ENCODE results near the gene BRSK2. TPM values are rescaled to one million over a fixed set of nuclear protein-coding genes. Genes with fewer than 3 reads are reported as not detected.

Gene BRSK2
- total RNA-seq, 1 donor, result 0.36 TPM

DNA sequence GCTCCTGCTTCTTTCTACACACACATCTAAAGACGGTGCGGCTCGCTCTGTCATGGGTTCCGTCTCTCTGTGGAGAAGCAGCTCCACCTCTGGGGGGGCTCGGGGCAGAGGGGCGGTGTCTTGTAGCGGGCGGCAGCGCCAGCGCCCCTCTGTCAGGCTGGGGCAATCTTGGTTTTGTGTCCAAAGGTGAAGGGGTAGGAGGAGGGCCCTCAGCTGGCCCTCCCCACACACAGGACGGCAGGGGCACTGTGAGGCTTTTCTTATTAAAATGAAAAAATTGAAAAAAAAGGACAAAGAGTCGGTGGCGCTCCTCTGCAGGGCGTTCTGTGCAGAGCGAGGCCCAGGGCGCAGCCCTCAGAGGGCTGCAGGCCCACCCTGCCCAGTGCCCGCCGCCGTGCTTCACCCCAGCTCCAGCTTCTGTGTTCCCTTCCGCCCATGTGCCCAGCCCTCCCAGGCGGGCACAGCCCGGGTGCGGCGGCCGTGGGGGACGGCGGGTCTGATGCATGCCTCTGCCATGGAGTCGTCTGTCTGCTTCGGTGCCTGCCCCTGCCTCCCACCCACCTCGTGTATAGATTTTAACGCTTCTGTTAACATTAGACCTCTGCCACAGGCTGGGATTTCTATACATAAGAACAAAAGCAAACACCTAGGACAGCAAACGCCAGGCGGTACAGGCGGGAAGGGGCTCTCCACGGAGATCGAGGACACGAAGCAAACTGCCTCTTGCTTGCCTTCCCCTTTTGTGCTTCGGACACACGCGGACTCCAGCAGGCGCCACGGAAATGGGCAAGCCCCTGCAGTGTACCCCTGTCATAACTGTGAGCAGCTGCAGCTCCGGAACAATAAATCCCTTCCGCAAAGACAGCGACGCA, 72.3 kb downstream of the BRSK2 start:
- no peak for DNase-seq (ENCODE audit: low read depth)
- TF ChIP-seq, protein P1, sequence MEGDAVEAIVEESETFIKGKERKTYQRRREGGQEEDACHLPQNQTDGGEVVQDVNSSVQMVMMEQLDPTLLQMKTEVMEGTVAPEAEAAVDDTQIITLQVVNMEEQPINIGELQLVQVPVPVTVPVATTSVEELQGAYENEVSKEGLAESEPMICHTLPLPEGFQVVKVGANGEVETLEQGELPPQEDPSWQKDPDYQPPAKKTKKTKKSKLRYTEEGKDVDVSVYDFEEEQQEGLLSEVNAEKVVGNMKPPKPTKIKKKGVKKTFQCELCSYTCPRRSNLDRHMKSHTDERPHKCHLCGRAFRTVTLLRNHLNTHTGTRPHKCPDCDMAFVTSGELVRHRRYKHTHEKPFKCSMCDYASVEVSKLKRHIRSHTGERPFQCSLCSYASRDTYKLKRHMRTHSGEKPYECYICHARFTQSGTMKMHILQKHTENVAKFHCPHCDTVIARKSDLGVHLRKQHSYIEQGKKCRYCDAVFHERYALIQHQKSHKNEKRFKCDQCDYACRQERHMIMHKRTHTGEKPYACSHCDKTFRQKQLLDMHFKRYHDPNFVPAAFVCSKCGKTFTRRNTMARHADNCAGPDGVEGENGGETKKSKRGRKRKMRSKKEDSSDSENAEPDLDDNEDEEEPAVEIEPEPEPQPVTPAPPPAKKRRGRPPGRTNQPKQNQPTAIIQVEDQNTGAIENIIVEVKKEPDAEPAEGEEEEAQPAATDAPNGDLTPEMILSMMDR (IDR thresholded peaks at IDR 0.05; ENCODE audit: insufficient read depth, low read length), result no peak

GRCh38 chr11:1462698-1462975, 72.9 kb downstream of the BRSK2 start:
- DNase-seq (ENCODE audit: low read depth), result no peak
- TF ChIP-seq, protein P1 (IDR thresholded peaks at IDR 0.05; ENCODE audit: insufficient read depth, low read length), result no peak
- no peak overlapping the region for H3K4me3 ChIP-seq (ENCODE audit: low read depth, low read length)

More for the DNA sequence above, 72.3 kb downstream of the BRSK2 start:
- H3K4me3 ChIP-seq (ENCODE audit: low read depth, low read length), result no peak overlapping the region

DNA sequence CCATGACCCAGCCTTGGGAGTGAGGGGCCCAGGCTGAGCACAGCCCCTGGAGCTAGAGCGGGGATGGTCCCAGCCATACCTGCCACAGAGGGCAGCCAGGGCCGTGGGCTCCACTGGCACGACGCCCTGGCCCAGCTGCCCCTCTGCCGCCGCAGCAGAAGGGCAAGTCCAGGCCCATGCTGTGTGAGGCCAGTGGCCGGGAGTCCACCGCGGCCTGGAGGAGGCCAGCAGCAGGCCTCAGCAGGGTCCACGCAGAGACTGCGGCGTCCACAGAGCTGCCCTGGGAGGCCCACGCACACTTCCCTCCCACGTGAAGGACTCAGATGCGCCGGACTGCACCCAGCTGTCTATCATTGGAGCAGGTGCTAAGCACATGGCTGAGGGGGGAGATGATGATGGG, 73.3 kb downstream of the BRSK2 start:
- TF ChIP-seq, protein P1 (IDR thresholded peaks at IDR 0.05; ENCODE audit: insufficient read depth, low read length), result no peak
- no peak overlapping the region for H3K4me3 ChIP-seq (ENCODE audit: low read depth, low read length)
- DNase-seq (ENCODE audit: low read depth), result no peak

GRCh38 chr11:1466784-1467183, 77.0 kb downstream of the BRSK2 start:
- TF ChIP-seq, protein P1 (IDR thresholded peaks at IDR 0.05; ENCODE audit: insufficient read depth, low read length), result no peak
- no peak overlapping the region for H3K4me3 ChIP-seq (ENCODE audit: low read depth, low read length)
- DNase-seq (ENCODE audit: low read depth), result no peak

DNA sequence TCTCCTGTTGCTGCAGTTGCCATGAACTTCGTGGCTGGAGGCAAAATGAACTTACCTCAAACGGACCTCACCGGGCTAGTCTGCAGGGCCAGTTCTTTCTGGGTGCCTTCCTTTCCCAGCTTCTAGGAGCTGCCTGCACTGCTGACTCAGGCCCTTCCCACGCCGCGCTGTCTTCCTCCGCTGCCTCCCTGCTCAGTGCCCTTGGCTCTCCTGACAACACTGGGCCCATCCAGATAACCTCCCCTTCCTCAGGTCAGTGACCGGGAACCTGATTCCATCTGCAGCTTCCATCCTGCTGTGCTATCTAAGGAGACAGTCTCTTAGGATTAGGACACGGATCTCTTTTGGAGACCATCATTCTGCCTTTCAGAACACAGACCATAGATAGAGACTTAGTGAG, 77.5 kb downstream of the BRSK2 start:
- TF ChIP-seq, protein P1 (IDR thresholded peaks at IDR 0.05; ENCODE audit: insufficient read depth, low read length), result no peak
- DNase-seq (ENCODE audit: low read depth), result no peak

DNA sequence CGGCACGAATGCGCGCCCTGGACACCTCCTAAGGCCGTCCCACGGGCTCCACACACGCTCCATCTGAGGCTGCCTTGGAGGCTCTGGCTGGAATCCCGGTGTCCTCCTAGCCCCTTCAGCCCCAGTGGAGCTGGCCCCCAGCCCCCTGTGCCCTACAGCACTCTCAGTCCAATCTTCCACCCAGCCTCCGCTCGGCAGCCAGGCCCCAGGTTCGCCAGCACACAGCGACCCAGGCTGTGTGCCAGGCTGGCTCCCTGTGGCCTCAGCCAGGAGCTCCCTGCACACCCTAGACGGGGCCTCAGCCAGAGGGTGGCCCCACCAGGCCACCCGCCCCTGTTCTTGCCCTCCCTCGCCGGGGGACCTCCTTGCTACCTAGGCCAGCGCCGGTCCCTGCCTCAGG, 78.3 kb downstream of the BRSK2 start:
- TF ChIP-seq, protein P1 (IDR thresholded peaks at IDR 0.05; ENCODE audit: insufficient read depth, low read length), result no peak
- no peak for DNase-seq (ENCODE audit: low read depth)
- H3K4me3 ChIP-seq (ENCODE audit: low read depth, low read length), result no peak overlapping the region

More for the DNA sequence above, 77.5 kb downstream of the BRSK2 start:
- no peak overlapping the region for H3K4me3 ChIP-seq (ENCODE audit: low read depth, low read length)
